GM10847 (cell line): ENCODE measurements around the gene SH3GL1.

Experiments used
- POLR2A ChIP-seq: IDR thresholded peaks from 2 replicates; pipeline ENCODE4 v1.6.1; 2011; ENCODE audit not compliant: insufficient read length; ENCODE audit errors: extremely low read depth

SH3GL1 gene

GRCh38 chr19:4313847-4314490 is 86.4 kb downstream of the SH3GL1 start:
- no peak for TF ChIP-seq POLR2A
